ENCODE data around the gene CACNA2D1.

The CACNA2D1 gene

DNA sequence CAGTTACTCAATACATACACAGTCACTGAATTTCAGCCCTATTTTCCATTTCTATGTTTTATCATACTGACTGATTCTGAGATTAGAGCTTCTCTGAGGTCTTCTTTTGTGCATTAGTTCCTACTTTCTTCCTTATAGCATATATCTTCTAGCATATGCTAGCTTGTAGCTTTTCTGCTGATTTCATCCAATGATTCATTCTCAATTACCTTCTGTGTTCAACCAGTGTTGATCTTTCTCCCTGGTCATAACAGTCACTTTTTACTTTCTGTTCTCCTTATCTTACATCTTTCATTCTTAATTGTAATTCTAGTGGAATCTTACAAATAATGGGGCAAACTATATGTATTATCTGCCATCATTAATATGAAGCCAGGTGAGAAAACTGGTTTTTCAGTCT lies 514.2 kb downstream of the CACNA2D1 start:
- no peak for DNase-seq

DNA sequence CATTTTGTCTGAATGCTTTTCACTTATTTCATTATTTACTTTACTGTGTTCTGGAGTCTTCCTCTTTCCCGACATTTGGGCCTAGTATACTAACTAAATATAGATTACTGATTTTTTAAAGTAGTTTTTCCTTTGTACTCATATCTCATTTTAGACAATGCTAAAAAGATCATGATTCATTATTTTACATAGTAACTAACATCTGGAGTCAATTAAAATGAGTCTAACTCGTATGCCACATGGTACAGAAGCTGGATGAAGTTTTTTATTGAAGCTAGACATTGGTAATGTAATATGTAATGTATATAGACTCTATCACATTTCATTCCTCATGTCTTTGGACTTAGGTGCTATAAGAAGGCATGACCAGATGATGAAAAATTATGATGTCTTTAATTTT lies 517.4 kb downstream of the CACNA2D1 start:
- DNase-seq = no peak

DNA sequence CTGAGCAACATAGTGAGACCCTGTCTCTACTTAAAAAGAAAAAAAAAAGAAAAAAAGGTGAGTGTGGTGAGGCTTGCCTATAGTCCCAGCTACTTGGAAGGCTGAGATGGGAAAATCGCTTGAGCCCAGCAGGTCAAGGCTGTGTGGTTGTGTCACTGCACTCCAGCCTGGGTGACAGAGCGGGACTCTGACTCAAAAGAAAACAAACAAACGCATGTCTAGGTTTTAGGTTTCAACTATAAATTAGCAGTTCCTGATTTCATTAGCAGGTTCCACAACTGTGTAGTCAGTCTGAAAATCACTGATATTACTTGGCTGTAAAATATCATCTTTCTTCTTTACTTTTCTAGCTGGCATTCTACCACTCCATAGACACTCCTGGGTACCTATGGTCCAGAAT lies 518.0 kb downstream of the CACNA2D1 start:
- DNase-seq = no peak

DNA sequence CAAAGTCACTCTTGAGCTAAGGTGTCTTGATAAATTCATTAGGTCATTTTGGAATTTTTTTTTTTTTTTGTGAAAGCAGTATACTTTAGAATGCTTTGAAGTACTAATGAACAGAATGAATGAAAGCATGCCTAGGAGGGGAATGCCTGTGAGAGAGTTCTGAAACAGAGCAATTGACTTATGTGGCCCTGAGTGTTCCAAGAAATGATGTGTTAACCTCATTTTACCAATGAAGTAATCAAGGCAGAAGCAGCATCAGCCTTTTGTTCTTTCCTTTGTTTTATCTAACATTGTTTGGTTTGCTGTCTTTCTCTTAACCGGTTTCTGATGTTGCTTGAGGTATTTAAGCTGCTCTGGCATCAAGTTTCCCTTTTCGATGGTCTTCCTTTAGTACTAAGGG lies 519.1 kb downstream of the CACNA2D1 start:
- no peak for DNase-seq

- no peak for DNase-seq
Observed at GRCh38 chr7:81919494-81919893, 524.1 kb downstream of the CACNA2D1 start.

DNA sequence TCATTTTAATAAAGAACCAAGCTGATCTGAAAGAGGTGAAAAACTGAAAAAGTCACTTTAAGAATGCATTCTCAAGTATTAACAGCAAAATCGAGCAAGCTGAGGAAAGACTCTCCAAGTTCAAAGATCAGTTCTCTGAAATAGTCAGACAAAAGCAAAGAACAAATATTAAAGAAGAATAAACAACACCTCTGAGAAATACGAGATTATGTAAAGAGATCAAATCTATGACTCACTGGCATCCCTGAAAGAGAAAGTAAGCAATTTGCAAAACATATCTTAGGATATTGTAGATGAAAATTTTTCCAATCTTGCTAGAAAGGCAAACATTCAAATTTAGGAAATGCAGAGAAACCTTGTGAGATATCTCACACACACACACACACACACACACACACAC lies 535.4 kb downstream of the CACNA2D1 start:
- no peak for DNase-seq

DNA sequence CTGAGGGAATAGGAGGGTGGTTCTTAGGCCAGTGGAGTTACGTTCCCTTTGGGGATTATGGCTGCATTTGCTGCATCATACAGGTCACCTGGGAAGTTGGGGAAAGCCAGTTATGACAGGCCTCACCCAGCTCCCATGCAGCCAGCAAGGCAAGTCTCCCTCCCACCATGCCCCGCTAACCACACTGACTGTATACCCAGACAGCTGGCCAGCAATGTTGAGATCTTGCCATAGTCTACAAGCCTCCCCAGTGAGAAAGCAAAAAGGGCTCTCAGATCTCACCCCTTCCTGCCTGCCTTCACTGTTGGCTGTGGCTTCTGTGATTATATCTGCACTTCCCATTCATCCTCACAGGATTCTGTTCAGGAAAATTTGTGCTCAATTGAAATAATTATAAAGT lies 540.5 kb downstream of the CACNA2D1 start:
- DNase-seq = no peak

DNA sequence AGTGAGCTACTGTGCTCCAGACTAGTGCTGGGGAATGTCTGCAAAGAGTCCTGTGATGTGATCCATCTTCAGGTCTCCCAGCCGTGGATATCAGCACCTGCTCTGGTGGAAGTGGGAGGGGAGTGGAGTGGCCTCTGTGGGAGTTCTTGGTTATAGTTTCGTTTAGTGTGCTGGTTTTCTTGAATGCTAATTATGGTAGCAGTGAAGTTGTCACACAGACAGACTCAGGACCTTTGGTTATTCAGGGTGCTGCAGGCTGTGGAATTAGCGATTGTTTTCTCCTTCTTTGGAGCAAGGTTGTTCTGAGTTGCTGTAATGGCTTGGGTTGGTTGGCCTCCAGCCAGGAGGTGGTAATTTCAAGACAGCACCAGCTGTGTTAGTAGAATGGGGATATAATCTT lies 541.0 kb downstream of the CACNA2D1 start:
- DNase-seq = no peak

Measured in GOT3 (cell line).